Measurements from ENCODE around the gene CPAMD8.

DNA sequence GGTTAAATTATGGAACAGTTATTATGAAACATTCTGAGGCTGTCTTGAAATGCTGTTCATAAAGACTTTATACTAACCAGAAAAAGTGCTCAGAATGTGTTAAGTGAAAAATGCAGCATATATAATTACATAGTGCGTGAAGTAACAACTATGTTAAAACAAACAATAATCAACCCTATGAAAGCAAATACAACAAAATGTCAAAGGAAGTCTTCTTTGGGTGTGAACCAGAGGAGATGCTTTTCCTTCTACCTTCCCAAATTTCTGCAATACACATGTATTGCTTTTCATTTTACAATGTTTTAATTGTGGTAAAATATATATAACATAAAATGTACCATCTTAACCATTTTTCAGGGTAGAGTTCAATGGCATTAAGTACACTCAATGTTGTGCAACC is 92.1 kb downstream of the CPAMD8 start:
- TF ChIP-seq, protein P1, sequence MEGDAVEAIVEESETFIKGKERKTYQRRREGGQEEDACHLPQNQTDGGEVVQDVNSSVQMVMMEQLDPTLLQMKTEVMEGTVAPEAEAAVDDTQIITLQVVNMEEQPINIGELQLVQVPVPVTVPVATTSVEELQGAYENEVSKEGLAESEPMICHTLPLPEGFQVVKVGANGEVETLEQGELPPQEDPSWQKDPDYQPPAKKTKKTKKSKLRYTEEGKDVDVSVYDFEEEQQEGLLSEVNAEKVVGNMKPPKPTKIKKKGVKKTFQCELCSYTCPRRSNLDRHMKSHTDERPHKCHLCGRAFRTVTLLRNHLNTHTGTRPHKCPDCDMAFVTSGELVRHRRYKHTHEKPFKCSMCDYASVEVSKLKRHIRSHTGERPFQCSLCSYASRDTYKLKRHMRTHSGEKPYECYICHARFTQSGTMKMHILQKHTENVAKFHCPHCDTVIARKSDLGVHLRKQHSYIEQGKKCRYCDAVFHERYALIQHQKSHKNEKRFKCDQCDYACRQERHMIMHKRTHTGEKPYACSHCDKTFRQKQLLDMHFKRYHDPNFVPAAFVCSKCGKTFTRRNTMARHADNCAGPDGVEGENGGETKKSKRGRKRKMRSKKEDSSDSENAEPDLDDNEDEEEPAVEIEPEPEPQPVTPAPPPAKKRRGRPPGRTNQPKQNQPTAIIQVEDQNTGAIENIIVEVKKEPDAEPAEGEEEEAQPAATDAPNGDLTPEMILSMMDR (IDR thresholded peaks at IDR 0.05), result no peak
- TF ChIP-seq POLR2A (IDR thresholded peaks at IDR 0.05), result no peak
